Measurements from ENCODE around the gene CREG1. TPM values are rescaled to one million over a fixed set of nuclear protein-coding genes. Genes with fewer than 3 reads are reported as not detected.
A peak's percentile ranks its signal among the peaks of the same experiment; 100 is the strongest.

CREG1 gene
- total and polyA plus RNA-seq, 2 of the 8 experiments (the other 6 are each of a cell fraction or from before 2014, with no cell fraction given) = 29.8 to 30.1 TPM

DNA sequence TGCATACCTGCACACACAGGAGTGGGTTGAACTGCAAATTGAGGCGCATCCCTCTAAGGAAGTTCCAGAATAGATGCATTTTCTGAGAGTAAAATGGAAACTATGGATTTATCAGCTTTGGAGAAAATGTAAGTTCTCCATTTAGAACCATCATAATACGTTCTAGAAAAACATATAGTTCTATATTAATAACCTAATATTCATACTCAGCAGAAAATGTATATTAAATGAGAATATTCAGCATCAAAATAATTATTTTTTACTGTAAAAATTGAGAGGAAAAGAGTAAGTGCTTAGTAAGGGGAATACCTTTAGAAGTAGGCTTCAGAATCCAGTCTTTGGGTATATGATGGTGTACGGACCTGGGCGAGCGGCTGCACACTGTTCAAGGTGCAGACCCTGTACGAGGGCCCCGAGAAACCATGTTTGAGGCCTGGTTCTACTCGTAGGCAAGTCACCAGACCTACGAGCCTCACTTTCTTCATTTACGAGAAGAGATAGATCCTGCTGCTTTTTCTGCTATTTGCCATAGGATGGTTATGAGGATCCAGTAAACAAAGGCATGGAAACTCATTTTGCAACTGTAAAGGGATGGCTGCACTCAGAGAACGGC lies 42.1 kb downstream of the CREG1 start:
- H3K56ac ChIP-seq (replicated peaks; ENCODE audit: insufficient read length, low read depth, low read length) = no peak overlapping the region
- no peak overlapping the region for H3K4me2 ChIP-seq (ENCODE audit: insufficient read depth in 1 of 2, low read depth in 2 of 2, low read length in 2 of 2)
- ChIA-PET POLR2A (ENCODE audit: partially characterized antibody) (no interaction called here), CTCF (ENCODE audit: partially characterized antibody) (no interaction called here)
- H3K4me3 ChIP-seq (ENCODE audit: extremely low read depth in 1 of 4, insufficient read depth in 2 of 4, low read depth in 3 of 4, low read length in 4 of 4) = no peak overlapping the region
- no peak overlapping the region for H2BK12ac ChIP-seq (ENCODE audit: low read depth, low read length)
- H3K18ac ChIP-seq (ENCODE audit: extremely low read depth, low read length) = no peak overlapping the region
- no peak for DNase-seq (ENCODE audit: low read depth in 1 of 2, low spot score in 2 of 2)
- no peaks in the 10 kb centered on the region for H4K20me1 ChIP-seq (replicated peaks in 1 of 2; ENCODE audit: control insufficient read depth in 1 of 2, insufficient read depth in 2 of 2, low read length in 2 of 2)
- 85% methylated on average over 11 of the region's 11 CpGs; no CpG with 5 or more reads in 1 of the 2 experiments for WGBS, 2 experiments (ENCODE audit: extremely low coverage in 1 of 2, insufficient coverage in 1 of 2, insufficient read length in 1 of 2, insufficient replicate concordance in 2 of 2, low coverage in 1 of 2, low lambda C conversion rate in 2 of 2, missing lambda C conversion rate in 1 of 2)
- no peak overlapping the region for H2BK15ac ChIP-seq (ENCODE audit: low read length)
- H3K27me3 ChIP-seq (replicated peaks in 1 of 4; ENCODE audit: control insufficient read depth in 3 of 4, extremely low read depth in 1 of 4, insufficient read depth in 3 of 4, low read length in 3 of 4) = no peaks in the 10 kb centered on the region
- no peak overlapping the region for H2AK5ac ChIP-seq (ENCODE audit: low read depth, low read length)
- H3K23me2 ChIP-seq (ENCODE audit: low read depth, low read length) = no peaks in the 10 kb centered on the region
- H3K23ac ChIP-seq (ENCODE audit: insufficient read length) = no peak overlapping the region
- H4K91ac ChIP-seq (replicated peaks; ENCODE audit: insufficient read length, low read length) = no peak overlapping the region
- H3K9ac ChIP-seq (replicated peaks in 1 of 4; ENCODE audit: extremely low read depth in 1 of 4, low read depth in 3 of 4, low read length in 3 of 4) = no peak overlapping the region
- FAIRE-seq = no peak
- no peaks in the 10 kb centered on the region for H3K79me2 ChIP-seq (ENCODE audit: control insufficient read depth in 1 of 2, insufficient read depth in 2 of 2, low read length in 2 of 2)
- H3K4ac ChIP-seq (replicated peaks; ENCODE audit: insufficient read length, low read depth, low read length) = no peak overlapping the region
- no peak overlapping the region for H3K27ac ChIP-seq (ENCODE audit: low read depth, low read length)
- H3K9me3 ChIP-seq (ENCODE audit: insufficient read depth in 2 of 2, low read depth in 1 of 2, low read length in 1 of 2) = no peaks in the 10 kb centered on the region
- H3K14ac ChIP-seq (ENCODE audit: insufficient read length) = no peak overlapping the region
- H3K4me1 ChIP-seq (replicated peaks in 1 of 4; ENCODE audit: control insufficient read depth in 3 of 4, insufficient read depth in 4 of 4, low read length in 3 of 4) = peaks cover 0 to 6% (median 1%) of the 10 kb centered on the region in 4 experiments; a peak in 2 of 7 replicates
- no peak overlapping the region for H2BK120ac ChIP-seq (replicated peaks; ENCODE audit: low read depth, low read length)
- peak overlapping the region; percentile 34; the same call in 1 of the 2 replicates for H2AFZ ChIP-seq (ENCODE audit: low read length)
- H2BK20ac ChIP-seq (ENCODE audit: low read length) = no peak overlapping the region
- H3K36me3 ChIP-seq (ENCODE audit: control insufficient read depth in 2 of 4, insufficient read depth in 4 of 4, low read length in 3 of 4) = no peaks in the 10 kb centered on the region
- H3K79me1 ChIP-seq (ENCODE audit: low read depth, low read length) = no peaks in the 10 kb centered on the region
- no peak overlapping the region for H4K8ac ChIP-seq (ENCODE audit: extremely low read depth, insufficient read depth, low read length)
- H4K5ac ChIP-seq (ENCODE audit: insufficient read length, low read depth, low read length) = no peak overlapping the region
- H2BK5ac ChIP-seq (ENCODE audit: low read depth, low read length) = no peak overlapping the region
- TF ChIP-seq TBP (IDR thresholded peaks at IDR 0.05; ENCODE audit: low read depth, low read length) (no peak), BCL11A (IDR thresholded peaks at IDR 0.05; ENCODE audit: low read depth in 2 of 2, low read length in 2 of 2) (no peak), RBBP5 (IDR thresholded peaks at IDR 0.05; ENCODE audit: borderline replicate concordance, low read depth, low read length) (no peak), KDM1A (IDR thresholded peaks at IDR 0.05; ENCODE audit: borderline replicate concordance, low read length) (no peak), SAP30 (IDR thresholded peaks at IDR 0.05; ENCODE audit: insufficient read depth, insufficient replicate concordance, low read length) (no peak), CHD2 (IDR thresholded peaks at IDR 0.05; ENCODE audit: low read length) (no peak), TCF12 (IDR thresholded peaks at IDR 0.05; ENCODE audit: low read depth, low read length) (no peak), NANOG (IDR thresholded peaks at IDR 0.05; ENCODE audit: insufficient read depth, low read depth, low read length, poor library complexity, severe bottlenecking) (no peak), KDM4A (IDR thresholded peaks at IDR 0.05; ENCODE audit: low read depth, low read length, severe bottlenecking) (no peak), ASH2L (IDR thresholded peaks at IDR 0.05; ENCODE audit: low read length) (no peak), RFX5 (IDR thresholded peaks at IDR 0.05; ENCODE audit: borderline replicate concordance, low read depth, low read length) (no peak), FOSL1 (IDR thresholded peaks at IDR 0.05; ENCODE audit: insufficient read depth, low read depth, low read length) (no peak), CHD1 (IDR thresholded peaks at IDR 0.05; ENCODE audit: low read depth, low read length) (no peak)
- TF ChIP-seq, protein P1, sequence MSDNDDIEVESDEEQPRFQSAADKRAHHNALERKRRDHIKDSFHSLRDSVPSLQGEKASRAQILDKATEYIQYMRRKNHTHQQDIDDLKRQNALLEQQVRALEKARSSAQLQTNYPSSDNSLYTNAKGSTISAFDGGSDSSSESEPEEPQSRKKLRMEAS (IDR thresholded peaks at IDR 0.05) = no peak

Data from H1 (cell line).